SK-MEL-5 (cell line): ENCODE measurements around the gene ZNF555. TPM values are rescaled to one million over a fixed set of nuclear protein-coding genes. Genes with fewer than 3 reads are reported as not detected.
"Not testable (repeated sequence)": the region's sequence is repeated elsewhere in the genome, so short reads cannot be mapped to it uniquely, and the experiment has no call there.

Source experiments
- DNase-seq: peaks from one replicate; pipeline ENCODE4 v3.0.0-alpha.2; 2016; ENCODE audit warnings: low read depth, low spot score
- in situ Hi-C: cut with HindIII; loops from 2 replicates; pipeline ENCODE4 v1.10.0; 2016; ENCODE audit warnings: low sequenced_read_pairs, high pct_unique_total_duplicates, low pct_unique_long_range_greater_than_20kb
- total RNA-seq: library from RNA; depleted of rRNA; stranded (reverse); fragments of >200 nt; shearing (Covaris generic); gene quantifications from 2 replicates; pipeline ENCODE4 v1.2.3, GENCODE V29; 2014; rRNA removed

ZNF555 gene
- total RNA-seq, 1 experiment from 2014 or later = 4.5 TPM

DNA sequence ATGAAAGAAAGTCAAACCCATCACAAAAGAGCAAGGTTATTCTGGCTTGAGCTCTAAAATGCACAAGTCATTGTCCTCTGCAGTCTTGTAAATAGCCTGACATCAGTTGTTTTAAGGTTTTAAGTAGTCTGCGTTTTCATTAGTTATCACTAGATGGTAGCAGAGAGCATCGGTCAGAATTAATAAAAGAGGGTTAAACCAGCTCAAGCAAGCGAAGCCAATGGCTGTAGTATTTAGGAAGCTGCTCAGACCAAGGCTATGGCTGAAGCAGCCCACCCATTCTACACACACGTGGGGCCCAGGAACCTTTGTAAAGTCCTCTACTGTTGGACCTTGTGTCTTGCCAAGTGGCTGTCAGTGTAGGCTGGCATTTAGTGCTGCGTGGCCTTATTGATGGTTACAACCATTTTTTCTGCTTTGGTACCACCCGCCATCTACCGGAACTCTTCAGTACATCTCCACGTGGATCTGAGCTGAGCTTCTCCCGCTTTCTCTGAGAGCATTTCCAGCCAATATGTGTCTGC is 46.2 kb downstream of the ZNF555 start:
- in situ Hi-C loops = no loop called here

GRCh38 chr19:2888731-2889224 is 47.5 kb downstream of the ZNF555 start:
- no peak for DNase-seq
- in situ Hi-C loops = no loop called here

More for the DNA sequence above, 46.2 kb downstream of the ZNF555 start:
- DNase-seq = peak; percentile 83

DNA sequence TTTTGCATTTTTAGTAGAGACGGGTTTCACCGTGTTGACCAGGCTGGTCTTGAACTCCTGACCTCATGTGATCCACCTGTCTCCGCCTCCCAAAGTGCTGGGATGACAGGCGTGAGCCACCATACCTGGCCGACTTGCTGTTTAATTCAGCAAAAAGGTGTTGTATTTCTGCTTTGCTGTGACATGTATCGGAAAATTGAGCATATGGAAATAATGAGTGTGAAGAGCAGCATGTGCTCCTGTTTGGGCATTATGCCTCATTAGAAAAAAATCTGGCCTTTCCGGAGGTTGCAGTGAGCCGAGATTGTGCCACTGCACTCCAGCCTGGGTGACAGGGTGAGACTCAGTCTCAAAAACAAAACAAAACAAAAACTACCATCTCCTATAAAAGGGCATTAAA is 49.3 kb downstream of the ZNF555 start:
- in situ Hi-C loops, DNase-seq: not testable (repeated sequence)

GRCh38 chr19:2896694-2897093 is 55.4 kb downstream of the ZNF555 start:
- no peak for DNase-seq
- in situ Hi-C loops = no loop called here

DNA sequence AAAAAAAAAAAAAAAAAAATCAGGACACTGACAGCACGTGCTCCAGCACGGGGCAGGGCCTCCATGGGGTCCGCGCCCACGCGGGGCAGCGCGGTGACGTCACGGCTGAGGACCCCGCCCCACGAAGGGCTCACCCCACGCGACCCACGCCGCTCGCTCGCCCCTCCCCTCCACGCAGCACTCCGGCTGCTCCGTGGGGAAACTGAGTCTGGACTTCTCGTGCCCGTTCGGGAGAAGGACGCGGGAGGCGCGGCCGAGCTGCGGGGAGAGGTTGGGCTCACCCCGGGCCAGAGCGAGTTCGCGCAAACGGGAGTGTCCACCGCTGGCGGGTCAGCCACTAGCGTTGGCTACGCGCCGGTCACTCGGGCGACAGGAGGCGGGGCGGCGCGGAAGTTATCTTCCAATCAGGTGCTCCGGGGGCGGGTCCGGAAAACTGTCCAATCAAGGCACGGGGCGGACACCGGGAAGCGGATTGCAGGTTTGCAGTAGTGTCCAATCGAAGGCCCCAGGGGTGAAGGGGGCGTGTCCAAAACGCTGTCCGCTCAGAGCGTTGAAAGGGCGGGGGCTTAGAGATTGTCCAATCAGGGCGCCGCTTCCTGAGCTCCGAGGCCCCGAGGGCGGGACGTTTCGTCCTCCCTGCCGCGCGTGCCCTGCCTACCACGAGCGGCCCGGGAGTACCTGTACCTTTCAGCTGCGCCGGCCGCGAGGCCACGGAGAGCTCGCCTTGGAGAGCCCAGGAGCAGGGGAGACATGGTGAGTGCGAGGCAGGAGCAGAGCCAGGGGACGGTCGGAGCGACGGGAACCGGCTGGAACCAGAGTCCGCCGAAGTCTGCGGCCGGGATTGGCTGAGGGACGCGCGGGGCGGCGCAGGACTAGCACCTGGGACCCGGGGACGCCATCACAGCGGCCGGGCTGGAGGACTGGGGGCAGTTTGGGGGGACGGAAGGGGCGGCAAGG is 59.3 kb downstream of the ZNF555 start, which contains the start of gene ZNF57:
ZNF57 (plus strand) TSS at position 633 of the 957 bp plus-strand sequence; CDS start at position 751, 118 bp downstream.
- in situ Hi-C loops = no loop called here
- DNase-seq = peak; percentile 98

DNA sequence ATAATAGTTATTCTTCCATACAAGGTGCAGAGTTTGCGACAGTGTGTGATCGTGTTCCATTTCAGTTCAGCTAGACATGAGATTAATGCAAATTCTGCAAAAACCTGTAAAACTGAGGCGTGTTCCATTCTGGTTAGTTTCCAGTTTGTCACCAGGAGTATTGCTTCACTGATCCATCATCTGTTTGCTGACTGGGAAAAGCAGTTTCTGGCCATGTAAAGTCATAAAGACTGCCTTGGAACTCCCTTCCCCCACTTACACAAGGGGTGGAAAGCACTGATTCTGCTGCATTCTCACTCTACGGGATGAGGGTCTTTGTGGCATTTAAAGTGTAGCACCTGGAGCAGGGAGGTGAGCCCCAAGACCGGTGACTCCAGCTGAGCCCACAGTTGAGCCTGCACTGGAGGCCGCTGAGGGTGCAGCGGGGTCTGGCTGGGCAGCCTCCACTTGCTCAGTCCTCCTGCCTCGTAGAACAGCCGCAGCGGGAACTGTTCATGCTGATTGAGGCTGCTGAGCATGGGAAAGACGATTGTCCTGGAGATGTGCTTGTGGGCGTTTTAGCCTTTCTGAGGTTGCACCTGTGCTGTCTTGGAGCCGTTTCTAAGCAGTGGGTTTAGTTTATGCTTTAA is 61.4 kb downstream of the ZNF555 start:
- in situ Hi-C loops = no loop called here
- no peak for DNase-seq

DNA sequence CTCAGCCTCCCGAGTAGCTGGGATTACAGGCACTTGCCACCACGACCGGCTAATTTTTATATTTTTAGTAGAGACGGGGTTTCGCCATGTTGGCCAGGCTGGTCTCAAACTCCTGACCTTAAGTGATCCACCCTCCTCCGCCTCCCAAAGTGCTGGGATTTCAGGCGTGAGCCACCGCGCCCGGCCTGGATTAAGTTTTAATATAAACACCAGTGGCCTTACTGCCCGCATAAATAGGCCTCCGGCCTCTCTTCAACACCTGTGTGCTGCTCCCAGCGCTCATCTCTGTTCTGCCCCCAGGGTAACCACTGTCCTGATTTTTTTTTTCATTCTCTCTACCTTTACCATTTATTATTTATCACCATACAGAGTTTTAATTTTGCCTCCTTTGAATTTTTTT is 62.1 kb downstream of the ZNF555 start:
- in situ Hi-C loops, DNase-seq: not testable (repeated sequence)

DNA sequence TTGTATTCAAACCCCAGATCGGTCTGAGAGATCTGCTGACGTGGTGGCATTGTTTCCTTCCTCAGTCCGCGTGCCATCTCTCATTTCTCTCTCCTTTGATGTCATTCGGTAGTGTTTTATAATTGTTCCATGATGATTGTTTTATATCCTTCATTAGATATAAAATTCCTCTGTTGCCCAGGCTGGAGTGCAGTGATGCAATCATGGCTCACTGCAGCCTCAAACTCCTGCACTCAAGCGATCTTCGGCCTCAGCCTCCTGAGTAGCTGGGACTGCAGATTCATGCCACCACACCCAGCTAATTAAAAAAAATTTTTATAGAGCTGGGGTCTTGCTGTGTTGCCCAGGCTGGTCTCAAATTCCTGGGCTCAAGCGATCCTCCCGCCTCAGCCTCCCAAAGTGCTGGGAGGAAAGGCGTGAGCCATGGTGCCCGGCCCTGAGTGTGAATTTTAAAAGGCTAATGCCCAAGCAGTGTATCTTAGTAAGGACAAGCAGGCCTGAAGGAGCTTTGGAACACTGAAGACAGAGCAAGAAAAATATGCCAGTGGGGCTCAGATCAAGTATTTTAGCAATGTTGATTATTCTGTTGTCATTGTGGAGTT is 64.7 kb downstream of the ZNF555 start:
- DNase-seq = no peak
- in situ Hi-C loops = no loop called here

GRCh38 chr19:2906631-2907195 is 65.4 kb downstream of the ZNF555 start:
- in situ Hi-C loops = no loop called here
- no peak for DNase-seq

Other genes starting within 250 kb of the ZNF555 start
- gene GNG7, start 138.8 kb upstream of the ZNF555 start, total RNA-seq = 3.2 and 3.5 TPM in 2 replicates
- 7.2 and 7.3 TPM in 2 replicates for gene DIRAS1, start 120.1 kb upstream of the ZNF555 start, total RNA-seq
- 42.1 and 48.6 TPM in 2 replicates for gene SLC39A3, start 101.5 kb upstream of the ZNF555 start, total RNA-seq
- gene SGTA, start 58.2 kb upstream of the ZNF555 start, total RNA-seq = 35.1 and 44.2 TPM in 2 replicates
- 124 and 131 TPM in 2 replicates for gene THOP1, start 56.0 kb upstream of the ZNF555 start, total RNA-seq
- 0.92 and 1.9 TPM in 2 replicates for gene ZNF554, start 21.6 kb upstream of the ZNF555 start, total RNA-seq
- 0.05 TPM in 1 of 2 replicates, not detected in the other for gene ZNF556, start 25.9 kb downstream of the ZNF555 start, total RNA-seq
- gene ZNF57, start 59.5 kb downstream of the ZNF555 start, total RNA-seq = 4.1 and 6.6 TPM in 2 replicates
- gene ZNF77, start 103.5 kb downstream of the ZNF555 start, total RNA-seq = 2.3 and 3.5 TPM in 2 replicates
- 3.2 and 4.3 TPM in 2 replicates for gene TLE6, start 136.1 kb downstream of the ZNF555 start, total RNA-seq
- 2.2 and 6.1 TPM in 2 replicates for gene TLE2, start 187.8 kb downstream of the ZNF555 start, total RNA-seq
- gene TLE5, start 221.0 kb downstream of the ZNF555 start, total RNA-seq = 169 and 172 TPM in 2 replicates